LNCAP (cell line): Measurements from ENCODE around the gene ZGRF1.

Experiments used
- TF ChIP-seq, protein P1 (sequence below): fragments of 450-650 bp; IDR thresholded peaks from 2 replicates; pipeline ENCODE4 v1.5.1; 2017; ENCODE audit warnings: mild to moderate bottlenecking

The ZGRF1 gene

DNA sequence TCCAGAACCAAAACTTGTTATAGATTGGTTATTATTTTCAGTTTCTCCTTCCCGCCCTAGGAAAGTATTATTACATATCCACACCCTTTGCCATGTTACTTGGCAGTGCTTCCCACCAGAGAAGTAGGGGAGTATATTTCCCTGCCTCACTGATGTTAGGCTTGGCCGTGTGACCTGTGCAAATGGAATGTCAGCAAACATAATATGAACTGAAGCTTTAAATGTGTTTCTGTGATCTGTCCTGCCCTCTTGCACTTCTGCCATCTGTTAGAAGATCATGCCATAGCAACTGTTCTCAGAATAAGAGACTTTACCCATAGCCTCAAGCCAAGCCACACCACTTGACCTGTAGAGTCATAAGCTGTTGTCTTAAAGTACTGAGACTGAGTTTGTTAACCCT lies 84.0 kb downstream of the ZGRF1 start:
- TF ChIP-seq, protein P1, sequence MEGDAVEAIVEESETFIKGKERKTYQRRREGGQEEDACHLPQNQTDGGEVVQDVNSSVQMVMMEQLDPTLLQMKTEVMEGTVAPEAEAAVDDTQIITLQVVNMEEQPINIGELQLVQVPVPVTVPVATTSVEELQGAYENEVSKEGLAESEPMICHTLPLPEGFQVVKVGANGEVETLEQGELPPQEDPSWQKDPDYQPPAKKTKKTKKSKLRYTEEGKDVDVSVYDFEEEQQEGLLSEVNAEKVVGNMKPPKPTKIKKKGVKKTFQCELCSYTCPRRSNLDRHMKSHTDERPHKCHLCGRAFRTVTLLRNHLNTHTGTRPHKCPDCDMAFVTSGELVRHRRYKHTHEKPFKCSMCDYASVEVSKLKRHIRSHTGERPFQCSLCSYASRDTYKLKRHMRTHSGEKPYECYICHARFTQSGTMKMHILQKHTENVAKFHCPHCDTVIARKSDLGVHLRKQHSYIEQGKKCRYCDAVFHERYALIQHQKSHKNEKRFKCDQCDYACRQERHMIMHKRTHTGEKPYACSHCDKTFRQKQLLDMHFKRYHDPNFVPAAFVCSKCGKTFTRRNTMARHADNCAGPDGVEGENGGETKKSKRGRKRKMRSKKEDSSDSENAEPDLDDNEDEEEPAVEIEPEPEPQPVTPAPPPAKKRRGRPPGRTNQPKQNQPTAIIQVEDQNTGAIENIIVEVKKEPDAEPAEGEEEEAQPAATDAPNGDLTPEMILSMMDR = no peak

DNA sequence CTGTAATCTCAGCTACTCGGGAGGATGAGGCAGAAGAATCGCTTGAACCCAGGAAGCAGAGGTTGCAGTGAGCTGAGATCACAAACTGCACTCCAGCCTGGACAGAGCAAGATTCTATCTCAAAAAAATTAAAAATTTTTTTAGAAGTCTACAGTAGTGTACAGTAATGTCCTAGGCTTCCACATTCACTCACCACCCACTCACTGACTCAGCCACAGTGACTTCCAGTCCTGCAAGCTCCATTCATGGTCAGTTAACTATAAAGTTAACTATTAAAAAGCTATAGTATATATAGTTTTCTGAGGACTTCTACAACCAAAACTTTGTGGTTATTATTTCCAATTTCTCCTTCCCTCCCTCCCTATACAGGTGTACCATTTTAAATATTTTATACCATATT lies 86.0 kb downstream of the ZGRF1 start:
- TF ChIP-seq, protein P1 = no peak

DNA sequence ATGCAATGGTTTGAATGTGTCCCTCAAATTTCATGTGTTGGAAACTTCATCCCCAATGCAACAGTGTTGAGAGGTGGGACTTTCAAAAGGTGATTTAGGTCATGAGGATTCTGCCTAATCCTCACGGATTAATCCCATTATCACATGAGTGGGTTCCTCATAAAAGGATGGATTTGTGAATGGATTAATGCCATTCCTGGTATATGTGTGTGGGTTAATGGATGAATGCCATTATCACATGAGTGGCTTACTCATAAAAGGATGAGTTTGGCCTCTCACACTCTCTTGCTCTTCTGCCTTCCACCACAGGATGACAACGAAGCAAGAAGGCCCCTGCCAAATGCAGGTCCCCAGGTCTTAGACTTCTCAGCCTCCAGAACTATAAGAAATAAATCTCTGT lies 90.2 kb downstream of the ZGRF1 start:
- TF ChIP-seq, protein P1 = no peak

DNA sequence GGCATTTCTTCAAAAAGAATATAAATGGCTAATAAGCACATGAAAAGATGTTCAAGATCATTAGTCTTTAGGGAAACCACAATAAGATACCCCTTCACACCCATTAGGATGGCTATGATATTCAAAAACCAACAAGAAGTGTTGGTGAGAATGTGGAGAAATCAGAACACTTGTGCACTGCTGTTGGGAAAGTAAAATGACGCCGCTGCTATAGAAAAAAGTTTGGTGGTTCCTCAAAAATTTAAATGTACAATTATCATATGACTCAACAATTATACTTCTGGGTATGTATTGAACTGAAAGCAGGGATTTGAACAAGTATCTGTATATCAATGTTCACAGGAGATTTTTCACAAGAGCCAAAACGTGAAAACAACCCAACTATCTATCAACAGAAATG lies 91.4 kb downstream of the ZGRF1 start:
- TF ChIP-seq, protein P1 = no peak

DNA sequence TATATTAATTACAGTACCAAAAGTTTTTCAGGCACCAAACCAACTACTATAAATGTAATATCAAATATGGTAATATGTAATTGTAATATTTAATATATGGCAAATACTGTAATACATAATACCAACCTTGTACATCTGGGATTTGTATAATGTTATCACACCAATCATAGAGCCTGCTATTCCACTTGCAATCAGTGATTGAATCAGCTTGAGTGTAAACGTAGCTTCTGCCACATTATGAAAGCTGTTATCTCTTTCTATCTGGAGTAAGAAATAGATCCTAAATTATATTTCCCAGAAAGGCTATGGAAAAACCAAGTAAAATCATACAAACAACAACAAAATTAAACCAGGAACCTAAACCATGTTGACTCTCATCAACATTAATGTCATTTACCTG lies 96.0 kb downstream of the ZGRF1 start:
- TF ChIP-seq, protein P1 = no peak

DNA sequence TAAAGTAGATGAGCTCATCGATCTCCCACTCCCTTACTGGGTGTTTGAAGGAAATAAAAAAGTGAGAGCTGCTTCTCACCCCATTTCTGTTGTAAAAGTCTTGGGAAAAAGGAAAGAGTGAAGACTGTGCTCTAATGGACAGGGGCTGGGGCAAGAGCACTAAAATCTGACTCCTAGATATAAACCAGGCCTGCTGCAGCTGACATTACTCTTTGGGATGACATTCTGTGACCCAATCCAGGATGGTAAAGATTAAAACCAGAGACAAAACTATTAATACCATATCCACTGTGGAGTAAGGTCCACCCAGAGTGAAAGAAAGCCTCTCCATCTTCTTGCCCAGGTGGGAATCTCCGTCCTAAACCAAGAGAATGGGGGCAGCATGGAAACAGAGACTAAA lies 100.6 kb downstream of the ZGRF1 start:
- TF ChIP-seq, protein P1 = no peak

DNA sequence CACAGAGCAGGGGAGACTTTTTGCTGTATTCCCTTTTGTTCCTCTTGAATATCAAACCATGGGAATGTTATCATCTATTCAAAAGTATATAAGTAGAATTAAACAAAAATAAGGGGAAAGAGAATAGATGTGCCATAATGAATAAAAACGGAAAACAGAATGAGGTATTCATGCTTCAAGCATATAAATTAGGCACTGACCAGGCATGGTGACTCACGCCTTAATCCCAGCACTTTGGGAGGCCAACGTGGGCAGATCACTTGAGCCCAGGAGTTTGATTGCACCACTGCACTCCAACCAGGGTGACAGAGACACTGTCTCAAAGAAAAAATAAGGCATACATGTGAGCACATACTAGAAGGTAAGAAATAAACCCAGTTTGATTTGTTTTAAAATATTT lies 104.4 kb downstream of the ZGRF1 start:
- TF ChIP-seq, protein P1 = no peak

DNA sequence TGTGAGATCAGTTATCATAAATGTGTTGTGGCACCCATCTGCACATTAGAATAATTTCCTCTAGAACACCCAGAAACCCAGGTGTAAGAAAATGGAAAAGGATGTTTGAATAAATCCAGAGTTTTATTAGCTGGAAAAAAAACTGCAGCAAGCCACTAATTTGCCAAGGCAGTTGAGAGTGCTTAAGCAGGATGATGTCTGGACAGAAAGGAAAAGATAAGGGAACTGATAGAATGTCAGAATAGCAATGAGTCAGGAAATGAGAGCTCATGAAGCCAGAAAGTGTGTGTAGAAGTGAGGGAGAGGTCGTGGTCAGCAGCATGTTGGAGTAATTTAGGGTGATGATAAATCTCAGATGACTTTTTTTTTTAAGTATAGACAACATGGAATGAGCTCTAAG lies 105.6 kb downstream of the ZGRF1 start:
- TF ChIP-seq, protein P1 = no peak
